ENCODE data around the gene TNFRSF1A. TPM values are rescaled to one million over a fixed set of nuclear protein-coding genes. Genes with fewer than 3 reads are reported as not detected.
A peak's percentile ranks its signal among the peaks of the same experiment; 100 is the strongest.

TNFRSF1A gene
- total RNA-seq, 1 experiment from 2014 or later = 44.1 TPM

DNA sequence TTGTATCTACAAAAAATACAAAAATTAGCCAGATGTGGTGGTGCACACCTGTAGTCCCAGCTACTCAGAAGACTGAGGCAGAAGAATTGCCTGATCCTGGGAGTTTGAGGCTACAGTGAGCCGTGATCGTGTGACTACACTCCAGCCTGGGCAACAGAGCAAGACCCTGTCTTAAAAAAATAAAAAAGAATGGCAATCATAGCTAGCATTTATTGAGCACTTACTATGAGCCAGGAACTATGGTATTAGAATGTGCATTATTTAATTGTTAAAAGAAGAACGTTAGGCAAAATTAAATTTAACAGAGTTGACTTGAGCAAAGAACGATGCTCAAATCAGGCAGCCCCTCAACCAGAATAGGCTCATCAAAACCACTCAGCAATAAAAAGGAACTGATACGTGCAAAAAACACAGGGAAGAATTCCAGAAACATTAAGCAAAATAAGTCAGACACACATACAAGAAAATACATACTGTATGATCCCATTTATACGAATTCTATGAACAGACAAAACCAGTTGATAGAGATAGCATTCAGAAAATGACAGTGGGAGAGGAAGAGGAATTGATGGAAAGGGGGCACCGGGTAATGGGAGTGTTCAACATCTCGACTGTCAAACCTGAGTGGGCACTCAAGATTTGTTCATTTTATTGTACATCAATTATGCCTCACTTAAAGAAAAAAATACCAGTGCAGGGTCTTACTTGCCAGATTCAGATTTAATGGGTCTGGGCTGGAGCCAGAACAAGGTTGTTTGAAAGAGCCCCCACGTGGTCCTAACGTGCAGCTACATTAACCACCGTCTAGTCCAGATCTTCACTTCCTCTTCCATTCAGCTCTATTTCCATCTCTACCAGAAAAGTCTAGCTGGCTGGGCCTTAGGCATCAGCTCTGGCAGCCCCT is 25.4 kb upstream of the TNFRSF1A start:
- peak overlapping the region; percentile 33; the same call in 1 of the 2 replicates for H3K27ac Mint-ChIP-seq
- H3K9me3 Mint-ChIP-seq = no peaks in the 10 kb centered on the region
- H3K4me1 Mint-ChIP-seq = peaks cover 58% of the 10 kb centered on the region
- no peaks in the 10 kb centered on the region for H3K27me3 Mint-ChIP-seq (ENCODE audit: low read depth)
- POLR2A ChIA-PET = interaction anchor here (1.0 kb wide), 1 partner anchor 38 kb away, joined by 3 read pairs; no protein-coding TSS in a partner anchor
- CTCF ChIA-PET = interaction anchor here (1.0 to 1.8 kb wide), 5 partner anchors 12 to 98 kb away, joined by 3 to 10 read pairs (median 6); no protein-coding TSS in a partner anchor
- H3K36me3 Mint-ChIP-seq = peaks cover 30% of the 10 kb centered on the region
- H3K4me3 Mint-ChIP-seq = no peak overlapping the region
- TF ChIP-seq ZNF121 (CRISPR knock-in tag; IDR thresholded peaks at IDR 0.05) = peak; percentile 48; the same call in 1 of the 2 replicates
- TF ChIP-seq, protein P1, sequence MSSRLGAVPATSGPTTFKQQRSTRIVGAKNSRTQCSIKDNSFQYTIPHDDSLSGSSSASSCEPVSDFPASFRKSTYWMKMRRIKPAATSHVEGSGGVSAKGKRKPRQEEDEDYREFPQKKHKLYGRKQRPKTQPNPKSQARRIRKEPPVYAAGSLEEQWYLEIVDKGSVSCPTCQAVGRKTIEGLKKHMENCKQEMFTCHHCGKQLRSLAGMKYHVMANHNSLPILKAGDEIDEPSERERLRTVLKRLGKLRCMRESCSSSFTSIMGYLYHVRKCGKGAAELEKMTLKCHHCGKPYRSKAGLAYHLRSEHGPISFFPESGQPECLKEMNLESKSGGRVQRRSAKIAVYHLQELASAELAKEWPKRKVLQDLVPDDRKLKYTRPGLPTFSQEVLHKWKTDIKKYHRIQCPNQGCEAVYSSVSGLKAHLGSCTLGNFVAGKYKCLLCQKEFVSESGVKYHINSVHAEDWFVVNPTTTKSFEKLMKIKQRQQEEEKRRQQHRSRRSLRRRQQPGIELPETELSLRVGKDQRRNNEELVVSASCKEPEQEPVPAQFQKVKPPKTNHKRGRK (CRISPR knock-in tag; IDR thresholded peaks at IDR 0.05; ENCODE audit: borderline replicate concordance) = no peak
- DNase-seq (ENCODE audit: low spot score) (no peak), ATAC-seq (no peak)

DNA sequence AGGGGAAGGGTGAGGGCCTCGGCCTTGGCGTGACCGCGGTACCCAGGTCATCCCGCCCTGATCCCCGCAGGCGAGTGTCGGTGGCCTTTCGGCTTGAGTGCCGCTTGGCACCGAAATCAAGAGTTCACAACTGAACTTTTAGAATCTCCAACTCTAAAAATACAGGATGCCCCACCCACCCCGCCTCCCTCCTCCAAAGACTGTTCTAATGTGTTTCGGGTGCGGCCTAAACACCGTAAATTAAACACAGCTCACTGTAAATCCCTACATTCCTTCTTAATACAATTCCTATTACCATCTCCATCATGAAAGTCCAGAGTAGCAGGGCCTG is 22.1 kb upstream of the TNFRSF1A start:
- ATAC-seq (no peak), DNase-seq (ENCODE audit: low spot score) (no peak)
- Mint-ChIP-seq H3K36me3 (peaks cover 46% of the 10 kb centered on the region), H3K4me1 (peaks cover 33% of the 10 kb centered on the region), H3K27me3 (ENCODE audit: low read depth) (no peaks in the 10 kb centered on the region), H3K9me3 (no peaks in the 10 kb centered on the region), H3K27ac (peak overlapping the region; percentile 90), H3K4me3 (peak overlapping the region; percentile 50)
- TF ChIP-seq, protein P2, sequence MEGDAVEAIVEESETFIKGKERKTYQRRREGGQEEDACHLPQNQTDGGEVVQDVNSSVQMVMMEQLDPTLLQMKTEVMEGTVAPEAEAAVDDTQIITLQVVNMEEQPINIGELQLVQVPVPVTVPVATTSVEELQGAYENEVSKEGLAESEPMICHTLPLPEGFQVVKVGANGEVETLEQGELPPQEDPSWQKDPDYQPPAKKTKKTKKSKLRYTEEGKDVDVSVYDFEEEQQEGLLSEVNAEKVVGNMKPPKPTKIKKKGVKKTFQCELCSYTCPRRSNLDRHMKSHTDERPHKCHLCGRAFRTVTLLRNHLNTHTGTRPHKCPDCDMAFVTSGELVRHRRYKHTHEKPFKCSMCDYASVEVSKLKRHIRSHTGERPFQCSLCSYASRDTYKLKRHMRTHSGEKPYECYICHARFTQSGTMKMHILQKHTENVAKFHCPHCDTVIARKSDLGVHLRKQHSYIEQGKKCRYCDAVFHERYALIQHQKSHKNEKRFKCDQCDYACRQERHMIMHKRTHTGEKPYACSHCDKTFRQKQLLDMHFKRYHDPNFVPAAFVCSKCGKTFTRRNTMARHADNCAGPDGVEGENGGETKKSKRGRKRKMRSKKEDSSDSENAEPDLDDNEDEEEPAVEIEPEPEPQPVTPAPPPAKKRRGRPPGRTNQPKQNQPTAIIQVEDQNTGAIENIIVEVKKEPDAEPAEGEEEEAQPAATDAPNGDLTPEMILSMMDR (IDR thresholded peaks at IDR 0.05) = no peak
- TF ChIP-seq NFATC4 (CRISPR knock-in tag; IDR thresholded peaks at IDR 0.05) (no peak), ETV6 (CRISPR knock-in tag; IDR thresholded peaks at IDR 0.05) (no peak), ZNF232 (CRISPR knock-in tag; IDR thresholded peaks at IDR 0.05) (no peak), EMX1 (CRISPR knock-in tag; IDR thresholded peaks at IDR 0.05) (no peak), CREM (CRISPR knock-in tag; IDR thresholded peaks at IDR 0.05) (no peak), SP1 (CRISPR knock-in tag; conservative IDR thresholded peaks at IDR 0.05) (no peak), NFE2L1 (CRISPR knock-in tag; IDR thresholded peaks at IDR 0.05) (no peak), ESRRA (CRISPR knock-in tag; IDR thresholded peaks at IDR 0.05; ENCODE audit: borderline replicate concordance) (no peak), RORB (CRISPR knock-in tag; IDR thresholded peaks at IDR 0.05) (no peak), KAT7 (CRISPR knock-in tag; IDR thresholded peaks at IDR 0.05; ENCODE audit: borderline replicate concordance) (no peak)
- TF ChIP-seq, protein P3, sequence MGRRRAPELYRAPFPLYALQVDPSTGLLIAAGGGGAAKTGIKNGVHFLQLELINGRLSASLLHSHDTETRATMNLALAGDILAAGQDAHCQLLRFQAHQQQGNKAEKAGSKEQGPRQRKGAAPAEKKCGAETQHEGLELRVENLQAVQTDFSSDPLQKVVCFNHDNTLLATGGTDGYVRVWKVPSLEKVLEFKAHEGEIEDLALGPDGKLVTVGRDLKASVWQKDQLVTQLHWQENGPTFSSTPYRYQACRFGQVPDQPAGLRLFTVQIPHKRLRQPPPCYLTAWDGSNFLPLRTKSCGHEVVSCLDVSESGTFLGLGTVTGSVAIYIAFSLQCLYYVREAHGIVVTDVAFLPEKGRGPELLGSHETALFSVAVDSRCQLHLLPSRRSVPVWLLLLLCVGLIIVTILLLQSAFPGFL (CRISPR knock-in tag; IDR thresholded peaks at IDR 0.05; ENCODE audit: borderline replicate concordance) = no peak
- TF ChIP-seq, protein P4, sequence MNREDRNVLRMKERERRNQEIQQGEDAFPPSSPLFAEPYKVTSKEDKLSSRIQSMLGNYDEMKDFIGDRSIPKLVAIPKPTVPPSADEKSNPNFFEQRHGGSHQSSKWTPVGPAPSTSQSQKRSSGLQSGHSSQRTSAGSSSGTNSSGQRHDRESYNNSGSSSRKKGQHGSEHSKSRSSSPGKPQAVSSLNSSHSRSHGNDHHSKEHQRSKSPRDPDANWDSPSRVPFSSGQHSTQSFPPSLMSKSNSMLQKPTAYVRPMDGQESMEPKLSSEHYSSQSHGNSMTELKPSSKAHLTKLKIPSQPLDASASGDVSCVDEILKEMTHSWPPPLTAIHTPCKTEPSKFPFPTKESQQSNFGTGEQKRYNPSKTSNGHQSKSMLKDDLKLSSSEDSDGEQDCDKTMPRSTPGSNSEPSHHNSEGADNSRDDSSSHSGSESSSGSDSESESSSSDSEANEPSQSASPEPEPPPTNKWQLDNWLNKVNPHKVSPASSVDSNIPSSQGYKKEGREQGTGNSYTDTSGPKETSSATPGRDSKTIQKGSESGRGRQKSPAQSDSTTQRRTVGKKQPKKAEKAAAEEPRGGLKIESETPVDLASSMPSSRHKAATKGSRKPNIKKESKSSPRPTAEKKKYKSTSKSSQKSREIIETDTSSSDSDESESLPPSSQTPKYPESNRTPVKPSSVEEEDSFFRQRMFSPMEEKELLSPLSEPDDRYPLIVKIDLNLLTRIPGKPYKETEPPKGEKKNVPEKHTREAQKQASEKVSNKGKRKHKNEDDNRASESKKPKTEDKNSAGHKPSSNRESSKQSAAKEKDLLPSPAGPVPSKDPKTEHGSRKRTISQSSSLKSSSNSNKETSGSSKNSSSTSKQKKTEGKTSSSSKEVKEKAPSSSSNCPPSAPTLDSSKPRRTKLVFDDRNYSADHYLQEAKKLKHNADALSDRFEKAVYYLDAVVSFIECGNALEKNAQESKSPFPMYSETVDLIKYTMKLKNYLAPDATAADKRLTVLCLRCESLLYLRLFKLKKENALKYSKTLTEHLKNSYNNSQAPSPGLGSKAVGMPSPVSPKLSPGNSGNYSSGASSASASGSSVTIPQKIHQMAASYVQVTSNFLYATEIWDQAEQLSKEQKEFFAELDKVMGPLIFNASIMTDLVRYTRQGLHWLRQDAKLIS (CRISPR knock-in tag; IDR thresholded peaks at IDR 0.05; ENCODE audit: borderline replicate concordance) = no peak
- TF ChIP-seq, protein P5, sequence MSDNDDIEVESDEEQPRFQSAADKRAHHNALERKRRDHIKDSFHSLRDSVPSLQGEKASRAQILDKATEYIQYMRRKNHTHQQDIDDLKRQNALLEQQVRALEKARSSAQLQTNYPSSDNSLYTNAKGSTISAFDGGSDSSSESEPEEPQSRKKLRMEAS (CRISPR knock-in tag; IDR thresholded peaks at IDR 0.05) = no peak
- TF ChIP-seq, protein P6, sequence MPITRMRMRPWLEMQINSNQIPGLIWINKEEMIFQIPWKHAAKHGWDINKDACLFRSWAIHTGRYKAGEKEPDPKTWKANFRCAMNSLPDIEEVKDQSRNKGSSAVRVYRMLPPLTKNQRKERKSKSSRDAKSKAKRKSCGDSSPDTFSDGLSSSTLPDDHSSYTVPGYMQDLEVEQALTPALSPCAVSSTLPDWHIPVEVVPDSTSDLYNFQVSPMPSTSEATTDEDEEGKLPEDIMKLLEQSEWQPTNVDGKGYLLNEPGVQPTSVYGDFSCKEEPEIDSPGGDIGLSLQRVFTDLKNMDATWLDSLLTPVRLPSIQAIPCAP (CRISPR knock-in tag; IDR thresholded peaks at IDR 0.05) = no peak
- TF ChIP-seq, protein P7, sequence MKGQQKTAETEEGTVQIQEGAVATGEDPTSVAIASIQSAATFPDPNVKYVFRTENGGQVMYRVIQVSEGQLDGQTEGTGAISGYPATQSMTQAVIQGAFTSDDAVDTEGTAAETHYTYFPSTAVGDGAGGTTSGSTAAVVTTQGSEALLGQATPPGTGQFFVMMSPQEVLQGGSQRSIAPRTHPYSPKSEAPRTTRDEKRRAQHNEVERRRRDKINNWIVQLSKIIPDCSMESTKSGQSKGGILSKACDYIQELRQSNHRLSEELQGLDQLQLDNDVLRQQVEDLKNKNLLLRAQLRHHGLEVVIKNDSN (CRISPR knock-in tag; IDR thresholded peaks at IDR 0.05) = no peak
- CTCF ChIA-PET = interaction anchor here (0.6 to 3.2 kb wide), 12 partner anchors 7 to 101 kb away, joined by 3 to 21 read pairs (median 3); partner anchors contain the start of genes LTBR and SCNN1A
- POLR2A ChIA-PET = interaction anchor here (0.6 to 1.9 kb wide), 6 partner anchors 8 to 107 kb away, joined by 3 to 21 read pairs (median 4); partner anchors contain the start of genes SCNN1A and VAMP1
